AG10803 (cell line): ENCODE results near the gene GRK6.
A peak's percentile ranks its signal among the peaks of the same experiment; 100 is the strongest.

Experiments
- DNase-seq: peaks from one replicate; pipeline ENCODE4 v3.0.0; 2010; ENCODE audit warnings: low read depth
- H3K4me3 ChIP-seq: 2 replicates; pipeline ENCODE4 v1.5.1; 2011; ENCODE audit warnings: mild to moderate bottlenecking, low read length, control low read depth
- TF ChIP-seq, protein P1 (sequence below): conservative IDR thresholded peaks from 2 replicates; pipeline ENCODE4 v1.5.1; 2011; ENCODE audit warnings: mild to moderate bottlenecking, low read length, control low read depth, inconsistent platforms

The GRK6 gene

DNA sequence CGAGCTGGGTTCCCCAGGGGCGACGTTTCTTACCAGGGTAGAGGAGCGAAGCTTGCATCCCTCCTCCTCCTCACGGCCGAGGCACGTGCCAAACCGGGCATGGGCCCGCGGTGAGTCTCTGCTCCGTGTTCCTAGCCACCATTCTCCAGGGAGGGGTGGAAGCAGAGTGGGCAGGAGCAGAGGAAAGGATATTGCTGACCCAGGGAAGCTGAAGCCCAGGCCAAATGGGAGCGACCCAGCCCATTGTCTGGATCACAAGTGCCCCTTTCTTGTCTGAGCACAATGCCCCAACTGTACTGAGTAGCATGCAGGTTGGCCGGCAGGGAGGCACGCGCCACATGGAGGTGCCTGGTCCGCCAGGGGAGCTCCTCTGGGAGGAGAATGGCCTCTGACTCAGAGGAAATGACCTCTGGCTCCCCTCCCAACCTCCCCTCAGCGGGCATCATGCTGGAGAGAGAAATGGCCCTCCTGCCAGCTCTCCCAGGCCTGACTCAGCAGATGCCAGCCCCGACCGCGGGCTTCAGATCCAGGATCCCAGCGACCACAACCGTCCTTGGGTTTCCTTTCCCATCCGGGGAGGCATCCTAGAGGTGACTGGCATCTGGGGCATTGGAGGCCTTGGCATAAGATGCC lies 21.3 kb downstream of the GRK6 start:
- peak; percentile 81 for DNase-seq
- TF ChIP-seq, protein P1, sequence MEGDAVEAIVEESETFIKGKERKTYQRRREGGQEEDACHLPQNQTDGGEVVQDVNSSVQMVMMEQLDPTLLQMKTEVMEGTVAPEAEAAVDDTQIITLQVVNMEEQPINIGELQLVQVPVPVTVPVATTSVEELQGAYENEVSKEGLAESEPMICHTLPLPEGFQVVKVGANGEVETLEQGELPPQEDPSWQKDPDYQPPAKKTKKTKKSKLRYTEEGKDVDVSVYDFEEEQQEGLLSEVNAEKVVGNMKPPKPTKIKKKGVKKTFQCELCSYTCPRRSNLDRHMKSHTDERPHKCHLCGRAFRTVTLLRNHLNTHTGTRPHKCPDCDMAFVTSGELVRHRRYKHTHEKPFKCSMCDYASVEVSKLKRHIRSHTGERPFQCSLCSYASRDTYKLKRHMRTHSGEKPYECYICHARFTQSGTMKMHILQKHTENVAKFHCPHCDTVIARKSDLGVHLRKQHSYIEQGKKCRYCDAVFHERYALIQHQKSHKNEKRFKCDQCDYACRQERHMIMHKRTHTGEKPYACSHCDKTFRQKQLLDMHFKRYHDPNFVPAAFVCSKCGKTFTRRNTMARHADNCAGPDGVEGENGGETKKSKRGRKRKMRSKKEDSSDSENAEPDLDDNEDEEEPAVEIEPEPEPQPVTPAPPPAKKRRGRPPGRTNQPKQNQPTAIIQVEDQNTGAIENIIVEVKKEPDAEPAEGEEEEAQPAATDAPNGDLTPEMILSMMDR: peak; percentile 7
- H3K4me3 ChIP-seq: peak overlapping the region; percentile 46

DNA sequence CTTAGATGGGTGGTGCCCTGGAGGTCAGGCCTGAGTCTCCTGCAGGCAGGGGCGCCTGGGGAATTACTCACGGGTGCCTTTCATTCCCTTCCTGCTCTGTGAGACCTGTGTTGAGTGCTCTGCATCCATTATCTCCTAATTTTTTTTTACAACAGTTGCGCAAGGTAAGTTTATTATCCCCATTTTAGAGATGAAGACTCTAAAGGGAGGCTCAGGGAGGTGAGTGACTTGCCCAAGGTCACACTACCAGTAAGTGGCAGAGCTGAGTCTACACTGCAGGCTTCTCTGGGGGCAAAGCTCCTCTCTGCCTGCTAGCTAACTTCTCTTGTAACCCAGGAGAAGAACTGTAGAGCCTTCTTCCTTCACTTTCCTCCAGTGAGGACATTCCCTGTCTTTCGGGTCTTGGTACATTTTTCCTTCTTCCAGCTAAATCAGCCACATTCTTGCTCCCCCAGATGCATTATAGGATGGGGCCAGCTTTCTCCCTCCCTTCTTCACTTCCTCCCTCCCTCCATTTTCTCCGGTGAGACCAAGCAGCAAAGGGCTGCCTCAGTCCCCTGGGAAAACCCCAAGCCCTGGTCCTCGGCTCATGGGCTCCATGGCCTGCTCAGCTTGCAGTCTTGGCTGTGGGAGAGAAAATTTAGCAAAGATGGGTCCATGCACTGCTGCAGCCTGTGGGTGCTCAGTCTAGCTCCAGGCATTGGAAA lies 21.9 kb downstream of the GRK6 start:
- no peak for DNase-seq
- H3K4me3 ChIP-seq: no peak overlapping the region
- TF ChIP-seq, protein P1: no peak

DNA sequence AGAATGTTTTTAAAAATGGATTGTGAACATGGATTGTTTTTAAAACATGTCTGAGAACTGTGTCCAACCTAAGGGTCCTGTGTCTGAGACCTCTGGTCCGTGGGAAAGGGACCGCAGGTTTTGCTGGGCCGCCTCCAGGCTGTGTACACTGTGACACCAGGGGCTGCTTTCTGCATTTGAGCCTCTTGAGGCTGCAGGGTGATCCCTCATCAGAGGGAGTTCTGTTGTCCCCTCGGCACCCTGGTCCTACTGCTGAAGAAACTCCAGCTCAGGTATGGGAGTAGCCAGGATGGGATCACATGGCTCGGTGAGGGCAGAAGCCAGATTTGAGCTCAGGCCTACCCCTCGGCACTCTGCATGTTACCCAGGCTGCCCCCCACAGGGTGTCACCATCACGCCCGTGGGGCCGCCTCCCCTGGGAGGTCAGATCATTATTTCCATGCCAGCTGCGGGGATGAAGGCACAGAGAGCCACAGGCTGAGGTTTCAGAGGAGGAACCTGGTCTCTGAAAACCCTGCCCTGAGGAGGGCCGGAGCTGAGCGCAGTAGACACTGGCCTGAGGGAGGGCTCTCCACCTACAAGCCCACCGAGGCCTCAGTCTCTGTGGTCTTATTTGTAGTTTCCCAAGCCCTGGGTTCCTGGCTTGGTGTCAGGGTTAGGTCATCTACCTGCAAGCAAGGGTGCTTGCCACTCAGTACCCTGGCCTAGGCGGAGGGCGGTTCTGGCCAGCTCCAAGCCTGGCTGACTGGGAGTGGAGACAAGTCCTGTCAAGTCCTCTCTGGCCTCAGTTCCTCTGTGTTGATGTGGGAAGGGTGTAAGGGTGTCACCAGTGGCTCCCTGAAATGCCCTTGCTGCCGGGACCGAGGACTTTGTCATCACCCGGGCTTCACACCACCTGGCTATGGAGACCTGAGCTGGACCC lies 22.9 kb downstream of the GRK6 start:
- no peak for DNase-seq
- H3K4me3 ChIP-seq: no peak overlapping the region
- TF ChIP-seq, protein P1: no peak

DNA sequence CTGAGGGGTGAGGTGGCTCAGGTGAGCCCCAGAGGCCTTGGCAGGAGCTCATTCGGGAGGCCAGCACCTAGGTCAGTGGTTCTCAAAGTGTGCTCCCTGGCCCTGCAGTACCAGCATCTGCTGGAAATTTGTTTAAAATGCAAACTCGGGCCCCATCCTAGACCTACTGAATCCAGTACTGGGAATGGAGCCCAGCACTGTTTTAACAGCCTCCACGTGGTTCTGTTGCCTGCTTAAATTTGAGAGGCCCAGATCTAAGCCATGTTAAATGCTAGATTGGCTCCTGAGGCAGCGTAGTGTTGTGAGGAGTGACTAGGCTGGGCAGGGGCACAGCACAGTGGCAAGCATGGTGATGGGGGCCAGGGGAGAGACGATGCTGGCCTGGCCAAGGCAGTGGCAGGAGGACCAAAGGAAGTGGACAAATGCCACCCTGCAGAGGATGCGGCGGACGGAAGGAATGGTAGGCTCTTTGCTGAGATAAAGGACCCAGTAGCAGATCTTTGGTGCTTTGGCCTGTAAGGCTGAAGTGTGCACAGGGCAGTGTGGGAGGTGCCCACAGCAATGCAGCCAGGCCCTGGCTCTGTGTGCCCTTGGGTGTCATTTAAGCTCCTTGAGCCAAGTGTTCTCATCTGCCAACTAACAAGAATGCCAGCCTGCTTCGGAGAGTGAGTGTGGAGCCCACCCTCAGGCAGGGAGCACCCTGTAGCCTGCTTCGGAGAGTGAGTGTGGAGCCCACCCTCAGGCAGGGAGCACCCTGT lies 24.4 kb downstream of the GRK6 start:
- no peak overlapping the region for H3K4me3 ChIP-seq
- TF ChIP-seq, protein P1: no peak
- DNase-seq: no peak

DNA sequence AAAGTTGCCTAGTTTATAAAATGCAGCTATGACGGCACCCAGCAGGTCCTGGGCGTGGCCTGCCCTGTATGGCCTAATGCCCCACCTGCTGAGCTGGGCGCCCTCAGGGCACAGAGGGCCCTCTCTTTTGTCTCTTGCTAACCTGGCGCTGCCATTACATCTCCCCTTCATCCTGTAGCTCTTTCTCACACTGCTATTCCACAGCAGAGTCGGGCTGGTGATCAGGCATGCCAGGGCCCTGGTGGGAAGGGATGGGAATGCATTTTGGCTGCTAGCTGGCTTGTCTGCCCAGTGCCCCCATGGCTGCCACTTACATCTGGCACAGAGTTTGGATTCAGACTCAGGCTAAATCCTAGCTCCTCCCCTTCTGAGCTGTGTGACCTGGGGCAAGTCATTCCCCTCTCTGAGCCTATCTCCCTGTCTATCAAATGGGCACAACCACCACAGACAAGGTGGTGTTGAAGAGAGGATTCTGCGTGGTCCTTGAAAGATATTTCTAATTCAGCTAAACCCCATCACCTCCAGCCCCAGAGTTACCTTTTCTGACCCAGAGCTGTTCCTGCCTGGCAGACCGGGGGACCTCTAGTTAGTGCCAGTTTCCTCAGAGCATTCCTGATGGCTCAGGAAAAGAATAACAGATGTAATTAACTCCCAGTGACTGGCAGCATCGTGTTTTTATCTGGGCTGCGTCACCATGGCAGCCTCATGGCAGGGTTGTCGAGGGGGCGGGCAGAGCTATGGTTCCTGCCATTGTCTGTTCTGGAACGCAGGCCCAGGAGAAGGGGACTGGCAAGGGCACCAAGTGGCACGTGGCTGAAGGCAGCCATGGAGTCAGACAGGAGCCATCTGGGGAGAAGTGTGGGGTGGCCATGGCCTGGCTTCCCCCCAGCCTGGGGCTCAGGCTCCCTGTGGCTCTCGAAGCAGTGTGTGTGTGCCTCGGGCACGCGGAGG lies 26.5 kb downstream of the GRK6 start:
- no peak overlapping the region for H3K4me3 ChIP-seq
- no peak for DNase-seq
- TF ChIP-seq, protein P1: no peak
